Natural killer cell (primary cell): ENCODE measurements around the gene CYP3A7. TPM values are rescaled to one million over a fixed set of nuclear protein-coding genes. Genes with fewer than 3 reads are reported as not detected.
"Not testable (repeated sequence)": the region's sequence is repeated elsewhere in the genome, so short reads cannot be mapped to it uniquely, and the experiment has no call there.

ENCODE experiments used
- ATAC-seq, 3 donors: fragments of 150-1000 bp in 2 of 3; fragments of 200-7000 bp in 1 of 3; cut with Tn5 transposase; 1 replicate in 1 of 3; 2 replicates in 2 of 3; pipeline ENCODE4 v1.10.0; 2021; ENCODE audit warnings: mild to moderate bottlenecking in 2 of 3, moderate library complexity in 2 of 3
- DNase-seq, 2 donors: peaks; one replicate each; pipeline versions ENCODE4 v3.0.0 to v3.0.0-alpha.2; 2013 to 2021; ENCODE audit warnings: mixed read lengths in 1 of 2
- H3K27ac ChIP-seq: one replicate; pipeline ENCODE4 v1.5.1; 2013; ENCODE audit warnings: mild to moderate bottlenecking, low read length
- H3K27me3 ChIP-seq: one replicate; pipeline ENCODE4 v1.6.1; 2013; ENCODE audit warnings: low read length; ENCODE audit not compliant: control insufficient read depth, insufficient read depth
- H3K36me3 ChIP-seq: one replicate; pipeline ENCODE4 v1.6.1; 2013; ENCODE audit warnings: low read length; ENCODE audit not compliant: control insufficient read depth, insufficient read depth
- H3K4me1 ChIP-seq: one replicate; pipeline ENCODE4 v1.6.1; 2013; ENCODE audit warnings: low read length; ENCODE audit not compliant: control insufficient read depth, insufficient read depth
- H3K4me3 ChIP-seq: one replicate; pipeline ENCODE4 v1.5.1; 2013; ENCODE audit warnings: low read length
- H3K9me3 ChIP-seq: one replicate; pipeline ENCODE4 v1.6.1; 2013; ENCODE audit warnings: low read length; ENCODE audit not compliant: control insufficient read depth, insufficient read depth
- H3K27ac Mint-ChIP-seq, 2 donors: one replicate each; pipeline ENCODE4 v1.8.0; 2022; ENCODE audit warnings: mild to moderate bottlenecking in 2 of 2, mixed read lengths in 2 of 2, moderate library complexity in 1 of 2
- H3K27me3 Mint-ChIP-seq, 2 donors: one replicate each; pipeline ENCODE4 v1.8.0; 2022; ENCODE audit warnings: low read depth in 2 of 2, mixed read lengths in 2 of 2
- H3K36me3 Mint-ChIP-seq: one replicate; pipeline ENCODE4 v1.8.0; 2022; ENCODE audit warnings: mixed read lengths
- H3K4me1 Mint-ChIP-seq, 2 donors: one replicate each; pipeline ENCODE4 v1.8.0; 2022; ENCODE audit warnings: mixed read lengths in 2 of 2
- H3K4me3 Mint-ChIP-seq: one replicate; pipeline ENCODE4 v1.8.0; 2022; ENCODE audit warnings: mild to moderate bottlenecking, moderate library complexity, mixed read lengths
- H3K9me3 Mint-ChIP-seq, 2 donors: one replicate each; pipeline ENCODE4 v1.8.0; 2022; ENCODE audit warnings: mixed read lengths in 2 of 2
- CTCF ChIP-seq: fragments of 200-600 bp; IDR thresholded peaks from one replicate; pipeline ENCODE4 v1.8.0; 2022; ENCODE audit warnings: antibody characterized with exemption
- WGBS: methylation state at CpG from one replicate; pipeline ENCODE4 v1.1.7; 2013; ENCODE audit warnings: missing lambda C conversion rate; ENCODE audit not compliant: insufficient coverage; 5-methylcytosine and 5-hydroxymethylcytosine counted together
- intact Hi-C: fragments of 100-400 bp; cut with micrococcal nuclease; formaldehyde crosslinking; loops from one replicate; pipeline ENCODE4 v1.14.2; 2022
- total RNA-seq, 4 donors: library from RNA; stranded (reverse); fragments of 120-200 nt in 1 of 4; gene quantifications; one replicate each; pipeline versions ENCODE4 v1.2.3 to v1.2.4, GENCODE V29; 2013 to 2022

Gene CYP3A7
- total RNA-seq, 3 donors from 2014 or later (not counting 1 experiment from before 2014, with no cell fraction given) = not detected

- Mint-ChIP-seq H3K4me1 (no peaks in the 10 kb centered on the region), H3K4me3 (no peak overlapping the region), H3K27ac (no peak overlapping the region), H3K9me3 (no peaks in the 10 kb centered on the region), H3K36me3 (no peaks in the 10 kb centered on the region), H3K27me3 (no peaks in the 10 kb centered on the region)
- Histone ChIP-seq H3K27me3 (no peaks in the 10 kb centered on the region), H3K4me3 (no peak overlapping the region), H3K27ac (no peak overlapping the region), H3K9me3 (no peaks in the 10 kb centered on the region), H3K4me1 (no peaks in the 10 kb centered on the region), H3K36me3 (no peaks in the 10 kb centered on the region)
- no peak for DNase-seq
- intact Hi-C loops = no loop called here
- 70% methylated on average over 4 of the region's 5 CpGs for WGBS
- no peak for TF ChIP-seq CTCF
- no peak for ATAC-seq
Observed at GRCh38 chr7:99729486-99730237, 5.3 kb downstream of the CYP3A7 start.

GRCh38 chr7:99728615-99729014 lies 6.4 kb downstream of the CYP3A7 start:
- H3K4me1 Mint-ChIP-seq = no peaks in the 10 kb centered on the region
- intact Hi-C loops = no loop called here
- no peak overlapping the region for H3K27ac Mint-ChIP-seq
- H3K4me3 ChIP-seq = no peak overlapping the region
- H3K9me3 Mint-ChIP-seq = no peaks in the 10 kb centered on the region
- no peaks in the 10 kb centered on the region for H3K9me3 ChIP-seq
- no peak overlapping the region for H3K27ac ChIP-seq
- no peak for TF ChIP-seq CTCF
- ATAC-seq (no peak), DNase-seq (no peak)
- H3K27me3 ChIP-seq = no peaks in the 10 kb centered on the region
- peaks cover 0 to 8% of the 10 kb centered on the region in 2 donors for H3K27me3 Mint-ChIP-seq
- no peaks in the 10 kb centered on the region for H3K4me1 ChIP-seq
- WGBS = no CpG with 5 or more reads among the region's 2 CpGs
- no peak overlapping the region for H3K4me3 Mint-ChIP-seq
- no peaks in the 10 kb centered on the region for H3K36me3 ChIP-seq
- no peaks in the 10 kb centered on the region for H3K36me3 Mint-ChIP-seq

- DNase-seq, H3K4me1 ChIP-seq, H3K4me3 Mint-ChIP-seq, H3K9me3 ChIP-seq, H3K36me3 ChIP-seq, H3K4me3 ChIP-seq, H3K9me3 Mint-ChIP-seq, ATAC-seq, H3K27ac Mint-ChIP-seq, intact Hi-C loops, H3K4me1 Mint-ChIP-seq, H3K27me3 ChIP-seq, H3K36me3 Mint-ChIP-seq, H3K27ac ChIP-seq, H3K27me3 Mint-ChIP-seq: not testable (repeated sequence)
- WGBS = 92% methylated on average over 6 of the region's 6 CpGs
Observed at GRCh38 chr7:99723201-99723600, 11.8 kb downstream of the CYP3A7 start.

- Histone ChIP-seq H3K4me1 (no peaks in the 10 kb centered on the region), H3K27ac (no peak overlapping the region), H3K36me3 (no peaks in the 10 kb centered on the region), H3K27me3 (no peaks in the 10 kb centered on the region), H3K4me3 (no peak overlapping the region), H3K9me3 (no peaks in the 10 kb centered on the region)
- H3K9me3 Mint-ChIP-seq = no peaks in the 10 kb centered on the region
- no peak overlapping the region for H3K27ac Mint-ChIP-seq
- H3K27me3 Mint-ChIP-seq = peaks cover 0 to 12% of the 10 kb centered on the region in 2 donors
- no peak for TF ChIP-seq CTCF
- DNase-seq (no peak), ATAC-seq (no peak)
- intact Hi-C loops = no loop called here
- H3K36me3 Mint-ChIP-seq = no peaks in the 10 kb centered on the region
- H3K4me3 Mint-ChIP-seq = no peak overlapping the region
- 75% methylated on average over 5 of the region's 5 CpGs for WGBS
- no peaks in the 10 kb centered on the region for H3K4me1 Mint-ChIP-seq
Observed at GRCh38 chr7:99720800-99721595, 14.0 kb downstream of the CYP3A7 start.
